ENCODE data around the gene SRI.
"Not testable (repeated sequence)": the region's sequence is repeated elsewhere in the genome, so short reads cannot be mapped to it uniquely, and the experiment has no call there.

Gene SRI

GRCh38 chr7:88219781-88220747 is at the start of gene SRI:
SRI (minus strand) TSS chr7:88220038; CDS start chr7:88220026, 12 bp downstream.
- DNase-seq (ENCODE audit: low spot score), result peak; percentile 76

GRCh38 chr7:88269586-88269985 is 49.7 kb upstream of the SRI start:
- DNase-seq (ENCODE audit: low spot score), result no peak

GRCh38 chr7:88268858-88269257 is 49.0 kb upstream of the SRI start:
- no peak for DNase-seq (ENCODE audit: low spot score)

GRCh38 chr7:88268051-88268450 is 48.2 kb upstream of the SRI start:
- DNase-seq (ENCODE audit: low spot score), result no peak

GRCh38 chr7:88267421-88267820 is 47.6 kb upstream of the SRI start:
- DNase-seq (ENCODE audit: low spot score), result no peak

- not testable (repeated sequence) for DNase-seq (ENCODE audit: low spot score)
Measured at GRCh38 chr7:88264987-88265386, 45.1 kb upstream of the SRI start.

GRCh38 chr7:88262562-88262961 is 42.7 kb upstream of the SRI start:
- DNase-seq (ENCODE audit: low spot score), result no peak

GRCh38 chr7:88260719-88261118 is 40.9 kb upstream of the SRI start:
- no peak for DNase-seq (ENCODE audit: low spot score)

- no peak for DNase-seq (ENCODE audit: low spot score)
Measured at GRCh38 chr7:88259656-88260380, 40.0 kb upstream of the SRI start.

GRCh38 chr7:88258296-88258695 is 38.5 kb upstream of the SRI start:
- not testable (repeated sequence) for DNase-seq (ENCODE audit: low spot score)

- DNase-seq (ENCODE audit: low spot score), result no peak
Measured at GRCh38 chr7:88256906-88257305, 37.1 kb upstream of the SRI start.

GRCh38 chr7:88254721-88255424 is 35.0 kb upstream of the SRI start:
- DNase-seq (ENCODE audit: low spot score), result no peak

- no peak for DNase-seq (ENCODE audit: low spot score)
Measured at GRCh38 chr7:88253640-88254039, 33.8 kb upstream of the SRI start.

- DNase-seq (ENCODE audit: low spot score), result no peak
Measured at GRCh38 chr7:88244258-88244657, 24.4 kb upstream of the SRI start.

- peak; percentile 91 for DNase-seq (ENCODE audit: low spot score)
Measured at GRCh38 chr7:88243345-88243909, 23.6 kb upstream of the SRI start.

GRCh38 chr7:88239852-88240251 is 20.0 kb upstream of the SRI start:
- no peak for DNase-seq (ENCODE audit: low spot score)

- DNase-seq (ENCODE audit: low spot score), result no peak
Measured at GRCh38 chr7:88233828-88234227, 14.0 kb upstream of the SRI start.

GRCh38 chr7:88230646-88231045 is 10.8 kb upstream of the SRI start:
- DNase-seq (ENCODE audit: low spot score), result no peak

- DNase-seq (ENCODE audit: low spot score), result no peak
Measured at GRCh38 chr7:88229302-88229995, 9.6 kb upstream of the SRI start.

- DNase-seq (ENCODE audit: low spot score), result no peak
Measured at GRCh38 chr7:88226886-88227516, 7.2 kb upstream of the SRI start.

- no peak for DNase-seq (ENCODE audit: low spot score)
Measured at GRCh38 chr7:88226201-88226600, 6.4 kb upstream of the SRI start.
